Thymus (tissue), 11 donors: ENCODE data around the gene SEL1L2. TPM values are rescaled to one million over a fixed set of nuclear protein-coding genes. Genes with fewer than 3 reads are reported as not detected.

Source experiments
- DNase-seq, 9 donors: peaks; one replicate each; pipeline ENCODE4 v3.0.0-alpha.2; 2013; ENCODE audit warnings: low spot score in 9 of 9, low read depth in 6 of 9, missing footprints in 1 of 9
- H3K27ac ChIP-seq, 2 donors: one replicate each; pipeline ENCODE4 v1.5.1; 2013; ENCODE audit warnings: control low read depth in 1 of 2, low read depth in 1 of 2, low read length in 1 of 2, mild to moderate bottlenecking in 1 of 2, moderate library complexity in 1 of 2
- H3K27me3 ChIP-seq, 2 donors: one replicate each; pipeline ENCODE4 v1.5.1; 2013; ENCODE audit warnings: low read length in 1 of 2; ENCODE audit not compliant: control insufficient read depth in 2 of 2, insufficient read depth in 1 of 2
- H3K36me3 ChIP-seq, 2 donors: one replicate each; pipeline ENCODE4 v1.5.1; 2013; ENCODE audit warnings: low read length in 1 of 2, mild to moderate bottlenecking in 1 of 2, moderate library complexity in 1 of 2; ENCODE audit not compliant: control insufficient read depth in 2 of 2, insufficient read depth in 2 of 2
- H3K4me1 ChIP-seq, 2 donors: one replicate each; pipeline ENCODE4 v1.5.1; 2013; ENCODE audit warnings: low read length in 2 of 2; ENCODE audit not compliant: control insufficient read depth in 2 of 2, insufficient read depth in 2 of 2
- H3K4me3 ChIP-seq, 2 donors: one replicate each; pipeline ENCODE4 v1.5.1; 2013; ENCODE audit warnings: low read length in 2 of 2, control low read depth in 1 of 2, mild to moderate bottlenecking in 1 of 2
- H3K9me3 ChIP-seq, 2 donors: one replicate each; pipeline ENCODE4 v1.5.1; 2013; ENCODE audit warnings: low read length in 1 of 2, mild to moderate bottlenecking in 1 of 2; ENCODE audit not compliant: control insufficient read depth in 2 of 2, insufficient read depth in 1 of 2
- WGBS: extraction: QIAGEN DNeasy Blood & Tissue Kit; methylation state at CpG from one replicate; pipeline ENCODE4 v1.1.7; 2013; 5-methylcytosine and 5-hydroxymethylcytosine counted together
- polyA plus RNA-seq: library from polyadenylated mRNA; stranded (reverse); fragments of 200-250 nt; gene quantifications from one replicate; pipeline ENCODE4 v1.2.3, GENCODE V29; 2013
- total RNA-seq: library from RNA; stranded (reverse); fragments of 120-200 nt; gene quantifications from one replicate; pipeline ENCODE4 v1.2.4, GENCODE V29; 2013
- donor health status: healthy.

The SEL1L2 gene
- total and polyA plus RNA-seq, 2 donors = 0.16 TPM; not detected in 1

DNA sequence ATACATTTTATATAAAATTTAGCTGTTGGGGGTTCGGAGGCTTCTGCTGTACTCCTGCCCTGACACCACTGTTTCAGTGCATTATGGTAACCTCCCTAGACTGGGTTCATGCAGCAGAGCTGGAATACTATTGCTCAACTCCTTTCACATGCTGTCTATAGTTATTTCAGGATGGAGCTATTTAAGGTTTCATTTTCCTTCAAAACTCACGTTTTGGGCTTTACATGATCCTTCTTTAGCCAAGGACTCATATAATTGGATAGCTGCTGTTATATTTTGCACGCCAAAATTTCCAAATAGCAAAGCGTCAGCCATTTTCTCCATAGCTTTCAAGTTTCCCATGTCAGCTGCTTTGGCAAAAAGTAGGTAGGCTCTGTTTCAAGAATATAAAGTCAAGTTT lies 76.8 kb downstream of the SEL1L2 start:
- Histone ChIP-seq H3K4me1 (no peaks in the 10 kb centered on the region), H3K27me3 (no peaks in the 10 kb centered on the region), H3K9me3 (no peaks in the 10 kb centered on the region), H3K4me3 (no peak overlapping the region), H3K27ac (no peak overlapping the region), H3K36me3 (no peaks in the 10 kb centered on the region)
- no peak for DNase-seq
- 85% methylated on average over 4 of the region's 4 CpGs for WGBS

DNA sequence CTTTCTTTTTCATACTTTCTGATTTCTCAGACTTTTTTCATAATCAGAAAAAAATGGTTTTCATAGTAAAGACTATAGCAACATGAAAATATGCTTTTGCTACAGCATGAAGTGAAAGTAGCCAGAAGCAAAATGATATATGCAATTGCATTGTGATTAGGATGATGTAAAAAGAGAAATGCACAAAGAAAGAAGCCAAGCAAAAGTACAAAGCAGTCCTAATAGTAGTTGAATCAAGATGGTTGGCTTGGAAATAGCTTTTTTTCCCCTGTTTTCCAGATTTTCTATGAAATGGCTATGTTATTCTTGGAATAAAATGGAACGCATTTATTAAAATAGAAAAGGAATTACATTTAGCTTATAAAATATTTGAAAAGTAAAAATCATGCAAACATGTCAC lies 77.3 kb downstream of the SEL1L2 start:
- WGBS = 97% methylated on average over 1 of the region's 1 CpG
- DNase-seq = no peak
- Histone ChIP-seq H3K36me3 (no peaks in the 10 kb centered on the region), H3K4me3 (no peak overlapping the region), H3K9me3 (no peaks in the 10 kb centered on the region), H3K27ac (no peak overlapping the region), H3K27me3 (no peaks in the 10 kb centered on the region), H3K4me1 (no peaks in the 10 kb centered on the region)

DNA sequence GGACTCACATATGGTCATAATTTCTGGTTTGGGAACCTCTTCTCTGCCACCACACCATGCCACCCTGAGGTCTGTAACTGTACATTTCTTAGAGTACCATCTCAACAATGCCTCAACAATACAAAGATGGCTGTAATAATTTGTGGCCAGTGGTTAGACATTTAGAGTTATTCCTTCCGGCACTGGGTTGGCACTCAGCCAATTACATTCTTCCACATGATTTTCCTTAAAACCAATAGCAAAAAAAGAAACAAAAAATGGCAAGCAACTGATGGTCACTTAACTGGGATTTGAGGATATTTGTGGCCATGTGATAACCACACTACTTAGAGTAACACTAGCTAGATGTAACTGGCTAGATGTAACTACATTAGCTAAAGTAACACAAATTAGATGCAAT lies 79.9 kb downstream of the SEL1L2 start:
- no peaks in the 10 kb centered on the region for H3K9me3 ChIP-seq
- no peak for DNase-seq
- WGBS = 87% methylated on average over 1 of the region's 1 CpG
- no peaks in the 10 kb centered on the region for H3K4me1 ChIP-seq
- H3K4me3 ChIP-seq = no peak overlapping the region
- H3K27ac ChIP-seq = no peak overlapping the region
- H3K36me3 ChIP-seq = no peaks in the 10 kb centered on the region
- H3K27me3 ChIP-seq = no peaks in the 10 kb centered on the region

DNA sequence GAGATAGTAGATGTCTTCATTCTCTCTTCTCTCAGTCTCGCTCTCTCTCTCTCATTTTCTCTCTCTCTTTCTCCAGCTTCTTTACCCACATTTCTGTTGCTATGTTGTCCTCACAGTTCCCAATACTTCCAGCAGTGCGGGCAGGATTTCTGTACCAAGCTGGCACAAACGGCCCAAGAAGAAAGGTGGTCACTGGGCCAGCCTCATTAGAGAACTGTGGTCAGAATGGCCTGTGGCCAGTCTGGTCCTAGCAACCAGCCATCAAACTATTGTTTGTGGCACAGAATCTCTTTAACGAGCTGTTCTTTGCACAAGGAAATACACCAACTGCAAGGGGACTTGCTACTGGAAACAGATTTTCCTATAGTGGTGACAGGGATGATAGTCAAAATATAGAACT lies 81.3 kb downstream of the SEL1L2 start:
- no peak for DNase-seq
- 95% methylated on average over 4 of the region's 4 CpGs for WGBS
- no peaks in the 10 kb centered on the region for H3K36me3 ChIP-seq
- no peaks in the 10 kb centered on the region for H3K9me3 ChIP-seq
- H3K27ac ChIP-seq = no peak overlapping the region
- H3K4me1 ChIP-seq = no peaks in the 10 kb centered on the region
- no peaks in the 10 kb centered on the region for H3K27me3 ChIP-seq
- H3K4me3 ChIP-seq = no peak overlapping the region

DNA sequence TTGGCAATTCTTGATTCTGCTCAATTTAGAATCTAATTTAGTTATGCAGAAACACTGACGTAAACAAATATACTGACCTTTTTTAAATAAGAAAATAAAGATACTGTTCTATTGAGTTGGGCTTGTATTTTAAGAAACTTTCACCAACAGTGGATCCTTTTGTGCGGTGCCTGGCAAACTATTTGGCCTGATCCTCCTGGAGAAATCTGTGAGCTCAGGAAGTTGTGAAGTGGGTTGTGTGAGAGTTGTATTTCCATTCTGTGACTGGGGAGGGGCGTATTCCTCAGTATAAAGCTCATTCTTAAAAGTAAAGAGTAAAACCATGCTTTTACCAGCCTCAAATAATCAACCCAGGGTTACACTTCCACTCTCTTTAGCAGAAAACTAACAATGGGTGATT lies 85.6 kb downstream of the SEL1L2 start:
- H3K4me3 ChIP-seq = no peak overlapping the region
- H3K36me3 ChIP-seq = no peaks in the 10 kb centered on the region
- H3K27me3 ChIP-seq = no peaks in the 10 kb centered on the region
- H3K9me3 ChIP-seq = no peaks in the 10 kb centered on the region
- no peak for DNase-seq
- no peaks in the 10 kb centered on the region for H3K4me1 ChIP-seq
- WGBS = 94% methylated on average over 3 of the region's 3 CpGs
- no peak overlapping the region for H3K27ac ChIP-seq

DNA sequence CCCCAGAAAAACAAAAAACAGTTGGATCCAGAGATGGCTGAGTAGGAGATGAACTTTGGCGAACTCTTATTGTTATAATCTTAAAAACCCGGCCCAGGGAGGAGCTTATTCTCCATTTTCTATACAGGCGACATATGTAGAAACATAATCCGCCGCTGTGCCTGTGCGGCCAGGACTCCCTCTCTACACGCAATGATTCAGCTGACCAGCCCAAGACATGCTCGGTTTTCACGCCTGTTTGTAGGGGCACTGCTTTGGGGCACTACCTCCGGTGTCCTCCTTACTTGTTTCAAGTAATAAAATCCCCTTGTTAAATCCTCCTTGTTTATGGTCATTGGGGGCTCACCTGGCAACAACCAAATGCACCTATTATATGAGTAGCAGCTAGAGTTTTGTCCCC lies 89.9 kb downstream of the SEL1L2 start:
- Histone ChIP-seq H3K27me3 (no peaks in the 10 kb centered on the region), H3K4me3 (no peak overlapping the region), H3K36me3 (no peaks in the 10 kb centered on the region), H3K9me3 (no peaks in the 10 kb centered on the region), H3K27ac (no peak overlapping the region), H3K4me1 (no peaks in the 10 kb centered on the region)
- no peak for DNase-seq
- WGBS = 96% methylated on average over 10 of the region's 10 CpGs

DNA sequence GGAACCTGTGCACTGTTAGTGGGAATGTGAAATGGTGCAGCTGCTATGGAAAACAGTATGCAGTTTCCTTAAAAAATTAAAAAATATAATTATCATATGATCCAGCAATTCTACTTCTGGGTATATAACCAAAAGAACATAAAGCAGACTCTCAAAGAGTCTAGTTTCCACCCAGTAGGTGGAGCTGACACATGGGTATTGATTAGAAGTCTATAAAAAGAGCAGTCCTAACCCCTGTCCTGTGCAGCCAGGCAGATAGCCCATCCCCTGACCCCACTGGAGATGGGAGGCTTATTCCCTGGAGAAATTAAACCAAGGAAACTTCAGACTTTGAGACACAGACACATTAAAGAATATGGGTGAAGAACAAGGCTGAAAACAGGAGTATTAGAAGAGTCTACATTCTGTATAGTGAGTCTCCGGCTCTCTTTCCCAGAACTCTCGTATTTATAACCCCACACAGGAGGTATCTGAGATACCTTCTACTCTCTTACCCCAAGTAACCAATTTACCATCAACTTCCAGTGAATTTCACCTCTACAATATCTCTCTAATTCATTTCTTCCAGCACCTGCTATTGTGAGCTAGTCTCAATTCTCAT lies 92.3 kb downstream of the SEL1L2 start:
- WGBS = 95% methylated on average over 2 of the region's 2 CpGs
- Histone ChIP-seq H3K4me1 (no peaks in the 10 kb centered on the region), H3K27me3 (no peaks in the 10 kb centered on the region), H3K27ac (no peak overlapping the region), H3K4me3 (no peak overlapping the region), H3K9me3 (no peaks in the 10 kb centered on the region), H3K36me3 (no peaks in the 10 kb centered on the region)
- no peak for DNase-seq

DNA sequence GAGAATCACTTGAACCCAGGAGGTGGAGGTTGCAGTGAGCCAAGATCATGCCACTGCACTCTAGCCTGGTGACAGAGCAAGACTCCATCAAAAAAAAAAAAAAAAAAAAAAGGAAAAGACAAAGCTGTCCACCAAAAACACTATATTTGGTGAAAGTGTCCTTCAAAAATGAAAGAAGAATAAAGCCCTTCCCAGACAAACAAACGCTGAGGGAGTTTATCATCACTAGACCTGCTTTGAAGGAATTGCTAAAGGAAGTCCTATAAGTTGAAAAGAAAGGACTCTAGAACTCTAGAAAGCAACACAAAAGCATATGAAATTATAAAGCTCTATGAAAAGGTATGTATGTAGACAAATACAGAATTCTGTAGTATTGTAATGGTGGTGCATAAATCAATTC lies 98.8 kb downstream of the SEL1L2 start:
- Histone ChIP-seq H3K4me1 (no peaks in the 10 kb centered on the region), H3K27me3 (no peaks in the 10 kb centered on the region), H3K36me3 (no peaks in the 10 kb centered on the region), H3K4me3 (no peak overlapping the region), H3K27ac (no peak overlapping the region), H3K9me3 (no peaks in the 10 kb centered on the region)
- WGBS = 97% methylated on average over 1 of the region's 1 CpG
- DNase-seq = no peak

DNA sequence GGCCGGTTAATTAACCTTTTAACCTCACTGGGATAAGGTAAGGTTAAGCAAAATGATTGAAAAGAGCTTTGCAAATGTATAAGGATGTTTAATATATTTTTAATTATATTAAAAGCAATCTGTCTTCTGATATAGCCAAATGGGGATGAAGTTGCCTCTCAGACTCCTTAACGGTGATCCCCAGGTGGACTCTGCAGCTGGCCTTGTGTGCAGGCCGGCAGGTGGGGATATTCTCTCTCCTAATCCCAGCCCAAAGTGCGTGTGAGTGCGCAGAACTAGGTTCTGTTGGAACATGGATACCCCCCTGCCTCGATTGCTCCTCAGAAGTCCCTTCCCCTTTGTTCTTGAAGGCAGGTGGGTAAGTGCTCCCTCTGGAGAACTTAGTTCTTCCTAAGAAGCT lies 105.6 kb downstream of the SEL1L2 start:
- WGBS = 93% methylated on average over 6 of the region's 6 CpGs
- no peaks in the 10 kb centered on the region for H3K36me3 ChIP-seq
- no peaks in the 10 kb centered on the region for H3K4me1 ChIP-seq
- H3K4me3 ChIP-seq = no peak overlapping the region
- no peak for DNase-seq
- H3K9me3 ChIP-seq = no peaks in the 10 kb centered on the region
- no peaks in the 10 kb centered on the region for H3K27me3 ChIP-seq
- H3K27ac ChIP-seq = no peak overlapping the region

DNA sequence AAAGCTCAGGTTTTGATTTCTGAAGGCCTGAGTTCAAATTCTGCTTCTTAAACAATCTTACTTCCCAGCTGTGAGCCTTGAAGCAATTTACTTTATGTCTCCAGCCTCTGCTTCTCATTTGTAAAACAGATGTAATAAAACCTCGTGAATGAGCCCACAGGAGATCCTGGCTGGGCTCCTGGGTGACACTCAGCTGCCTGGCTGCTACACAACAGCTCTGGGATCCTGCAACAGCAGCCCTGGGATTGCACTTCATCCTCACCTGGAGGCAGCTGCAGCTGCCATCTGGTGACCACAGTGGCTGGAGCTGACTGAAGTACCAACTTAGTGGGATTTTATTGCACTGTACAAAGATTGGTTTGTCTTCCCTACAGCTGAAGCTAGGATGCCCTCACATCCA lies 107.0 kb downstream of the SEL1L2 start:
- no peak overlapping the region for H3K27ac ChIP-seq
- no peaks in the 10 kb centered on the region for H3K27me3 ChIP-seq
- H3K36me3 ChIP-seq = no peaks in the 10 kb centered on the region
- DNase-seq = no peak
- no peaks in the 10 kb centered on the region for H3K9me3 ChIP-seq
- WGBS = 30% methylated on average over 1 of the region's 1 CpG
- H3K4me1 ChIP-seq = no peaks in the 10 kb centered on the region
- H3K4me3 ChIP-seq = no peak overlapping the region
